ENCODE data around the gene TPST2.
A peak's percentile ranks its signal among the peaks of the same experiment; 100 is the strongest.
"Not testable (repeated sequence)": the region's sequence is repeated elsewhere in the genome, so short reads cannot be mapped to it uniquely, and the experiment has no call there.

The TPST2 gene

DNA sequence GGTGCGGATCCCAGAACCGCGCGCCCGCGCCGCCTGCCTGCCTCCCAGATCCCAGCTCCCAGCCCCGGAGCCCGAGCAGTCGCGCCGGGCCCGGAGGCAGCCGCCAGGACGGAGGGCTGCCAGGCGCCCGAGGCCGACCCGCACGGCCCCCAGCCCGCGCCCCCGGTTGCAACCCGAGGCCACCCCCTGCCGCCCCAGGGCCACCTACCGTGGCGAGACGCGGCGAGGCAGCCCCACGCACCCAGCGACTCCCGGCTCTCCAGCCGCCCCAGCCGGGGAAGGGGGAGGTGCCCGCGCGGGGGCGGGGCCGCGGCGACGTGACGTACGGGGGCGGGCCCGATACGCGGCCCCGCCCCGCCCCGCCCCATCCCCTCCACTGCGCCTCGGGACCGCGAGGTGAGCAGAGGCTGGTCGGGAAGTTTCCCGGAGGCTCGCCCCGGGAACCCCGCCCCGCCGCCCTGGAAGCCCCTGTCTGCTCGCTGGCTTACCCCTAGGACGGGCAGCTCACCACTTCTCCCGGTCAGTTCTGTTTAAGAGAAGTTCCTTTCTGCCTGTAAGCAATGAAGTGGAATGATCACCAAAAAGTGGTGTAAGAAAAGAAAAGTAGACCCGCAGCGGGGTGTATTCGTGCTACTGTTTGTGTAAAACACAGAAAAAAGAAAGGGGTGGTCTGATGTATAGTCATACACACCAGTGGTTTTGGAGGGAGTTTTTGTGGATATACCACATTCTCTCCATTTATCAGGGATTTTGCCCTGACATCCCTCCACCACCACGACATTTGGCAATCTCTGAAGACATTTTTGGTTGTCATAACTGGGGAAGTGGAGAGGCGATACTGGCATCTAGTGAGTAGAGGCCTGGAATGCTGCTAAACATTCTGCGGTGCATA, at the start of gene TPST2:
Gene TPST2, minus strand, starts transcription at position 288 of the 892 bp plus-strand sequence. CDS start 48,502 bp downstream, outside the sequence.
- peak; percentile 50 to 76 (median 59) for DNase-seq (ENCODE audit: low read depth in 3 of 3, low spot score in 1 of 3)

GRCh38 chr22:26636296-26636695, 46.4 kb upstream of the TPST2 start:
- DNase-seq (ENCODE audit: low read depth in 3 of 3, low spot score in 1 of 3): no peak

- no peak for DNase-seq (ENCODE audit: low read depth in 3 of 3, low spot score in 1 of 3)
Observed at GRCh38 chr22:26635117-26635516, 45.2 kb upstream of the TPST2 start.

DNA sequence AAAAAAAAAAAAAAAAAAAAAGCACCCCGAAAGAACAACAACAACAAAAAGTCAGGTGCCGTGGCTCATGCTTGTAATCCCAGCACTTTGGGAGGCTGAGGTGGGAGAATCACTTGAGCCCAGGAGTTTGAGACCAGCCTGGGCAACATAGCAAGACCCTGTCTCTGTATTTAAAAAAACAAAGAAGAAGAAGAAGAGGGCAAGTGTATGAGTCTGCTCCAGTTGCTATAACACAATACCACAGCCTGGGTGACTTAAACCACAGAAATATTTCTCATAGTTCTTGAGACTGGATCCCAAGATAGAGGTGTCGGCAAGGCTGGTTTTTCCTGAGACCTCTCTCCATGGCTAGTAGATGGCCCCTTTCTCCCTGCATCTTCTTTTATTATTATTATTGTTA, 44.3 kb upstream of the TPST2 start:
- DNase-seq (ENCODE audit: low read depth in 3 of 3, low spot score in 1 of 3): no peak

- no peak for DNase-seq (ENCODE audit: low read depth in 3 of 3, low spot score in 1 of 3)
Observed at GRCh38 chr22:26632422-26633155, 42.7 kb upstream of the TPST2 start.

DNA sequence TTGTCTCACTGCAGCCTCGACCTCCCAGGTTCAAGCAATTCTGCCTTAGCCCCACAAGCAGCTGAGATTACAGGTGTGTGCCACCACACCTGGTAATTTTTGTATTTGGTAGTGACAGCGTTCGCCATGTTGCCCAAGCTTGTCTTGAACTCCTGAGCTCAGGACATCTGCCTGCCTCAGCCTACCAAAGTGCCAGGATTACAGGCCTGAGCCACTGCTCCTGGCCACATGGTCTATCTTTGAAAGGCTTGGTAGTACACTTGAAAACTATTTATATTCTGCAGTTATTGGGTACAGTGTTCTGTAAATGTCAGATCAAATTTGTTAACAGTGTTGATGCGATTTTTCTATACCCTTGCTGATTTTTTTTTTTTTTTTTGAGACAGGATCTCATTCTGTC, 41.4 kb upstream of the TPST2 start:
- no peak for DNase-seq (ENCODE audit: low read depth in 3 of 3, low spot score in 1 of 3)

GRCh38 chr22:26629988-26630761, 40.2 kb upstream of the TPST2 start:
- DNase-seq (ENCODE audit: low read depth in 3 of 3, low spot score in 1 of 3): no peak

DNA sequence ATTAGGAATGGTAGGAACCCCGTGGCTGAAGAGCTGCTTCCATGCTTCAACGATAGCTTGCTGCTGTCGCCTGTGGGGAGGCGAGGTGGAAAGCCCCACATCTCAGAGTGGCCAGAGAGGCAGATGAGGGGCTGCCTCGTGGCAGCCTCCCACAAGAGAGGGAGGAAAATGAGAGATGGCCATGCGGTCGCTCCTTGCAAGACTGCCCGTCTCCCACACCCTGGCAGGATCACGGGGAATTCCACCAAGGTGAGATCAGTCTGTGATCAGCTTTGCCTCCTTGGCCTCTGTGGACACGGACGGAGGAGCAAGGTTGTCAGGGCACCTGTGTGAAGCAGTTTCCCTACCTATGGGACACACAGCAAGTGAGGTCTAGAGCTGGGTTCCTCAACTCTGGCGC, 34.9 kb upstream of the TPST2 start:
- DNase-seq (ENCODE audit: low read depth in 3 of 3, low spot score in 1 of 3): no peak

GRCh38 chr22:26623984-26624383, 34.1 kb upstream of the TPST2 start:
- DNase-seq (ENCODE audit: low read depth in 3 of 3, low spot score in 1 of 3): no peak

- no peak for DNase-seq (ENCODE audit: low read depth in 3 of 3, low spot score in 1 of 3)
Observed at GRCh38 chr22:26621663-26622062, 31.7 kb upstream of the TPST2 start, which contains the start of gene CRYBA4. Gene CRYBA4 (plus strand): TSS chr22:26621963. CDS start chr22:26622597, 634 bp downstream.

DNA sequence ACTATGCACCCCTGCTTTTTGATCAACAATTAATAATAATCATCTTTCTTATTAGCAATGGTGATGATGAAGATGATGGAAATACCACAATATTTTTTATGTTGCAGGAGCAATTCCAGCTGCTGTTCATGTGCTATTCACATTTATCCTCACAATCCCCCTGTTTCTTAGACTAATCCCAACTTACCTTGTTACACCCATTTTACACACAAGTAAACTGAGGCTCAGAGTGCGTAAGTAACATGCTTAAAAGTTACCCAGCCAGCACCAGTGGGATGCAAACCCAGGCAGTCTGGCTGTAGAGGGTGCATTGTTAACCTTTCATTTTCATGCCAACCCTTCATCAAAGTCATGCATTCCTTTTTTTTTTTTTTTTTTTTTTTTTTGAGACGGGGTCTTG, 30.3 kb upstream of the TPST2 start:
- no peak for DNase-seq (ENCODE audit: low read depth in 3 of 3, low spot score in 1 of 3)

DNA sequence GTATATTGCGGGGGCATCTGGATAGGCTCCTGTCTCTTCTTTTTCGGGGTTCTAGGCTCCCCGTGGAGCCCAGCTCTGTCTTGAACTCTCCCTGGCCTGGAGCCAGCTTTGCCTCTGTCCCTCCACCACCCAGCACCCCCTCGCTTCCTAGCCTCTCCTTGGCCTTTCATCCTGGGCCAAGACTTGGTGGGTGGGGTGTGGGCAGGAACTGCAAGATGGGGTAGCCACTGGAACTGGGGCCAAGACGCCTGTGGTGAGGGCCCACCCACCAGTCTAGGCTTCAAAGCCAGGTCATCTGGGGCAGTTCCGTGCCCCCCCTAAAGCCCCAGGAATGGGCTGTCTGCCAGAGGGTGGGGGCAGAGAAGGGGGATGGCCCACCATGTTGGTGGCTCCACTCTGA, 29.6 kb upstream of the TPST2 start:
- no peak for DNase-seq (ENCODE audit: low read depth in 3 of 3, low spot score in 1 of 3)

DNA sequence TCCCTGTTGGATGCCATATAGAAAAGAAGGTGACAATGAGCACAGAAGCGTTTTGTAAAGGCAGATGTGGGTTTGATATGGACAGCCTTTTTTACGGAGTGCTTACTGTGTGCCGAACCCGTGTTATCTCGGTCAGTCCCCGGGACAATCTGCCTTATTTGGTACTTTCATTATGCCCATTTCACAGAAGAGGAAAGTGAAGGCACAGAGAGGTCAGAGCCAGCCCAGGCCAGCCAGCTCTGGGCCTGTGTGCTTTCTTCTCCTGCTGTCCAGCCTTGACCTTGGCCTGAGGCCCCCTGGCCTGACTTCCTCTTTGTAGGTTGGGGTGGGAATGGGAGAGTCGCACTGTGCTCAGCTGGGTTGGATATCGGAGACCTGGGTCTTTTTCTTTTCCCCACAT, 28.5 kb upstream of the TPST2 start:
- DNase-seq (ENCODE audit: low read depth in 3 of 3, low spot score in 1 of 3): no peak

DNA sequence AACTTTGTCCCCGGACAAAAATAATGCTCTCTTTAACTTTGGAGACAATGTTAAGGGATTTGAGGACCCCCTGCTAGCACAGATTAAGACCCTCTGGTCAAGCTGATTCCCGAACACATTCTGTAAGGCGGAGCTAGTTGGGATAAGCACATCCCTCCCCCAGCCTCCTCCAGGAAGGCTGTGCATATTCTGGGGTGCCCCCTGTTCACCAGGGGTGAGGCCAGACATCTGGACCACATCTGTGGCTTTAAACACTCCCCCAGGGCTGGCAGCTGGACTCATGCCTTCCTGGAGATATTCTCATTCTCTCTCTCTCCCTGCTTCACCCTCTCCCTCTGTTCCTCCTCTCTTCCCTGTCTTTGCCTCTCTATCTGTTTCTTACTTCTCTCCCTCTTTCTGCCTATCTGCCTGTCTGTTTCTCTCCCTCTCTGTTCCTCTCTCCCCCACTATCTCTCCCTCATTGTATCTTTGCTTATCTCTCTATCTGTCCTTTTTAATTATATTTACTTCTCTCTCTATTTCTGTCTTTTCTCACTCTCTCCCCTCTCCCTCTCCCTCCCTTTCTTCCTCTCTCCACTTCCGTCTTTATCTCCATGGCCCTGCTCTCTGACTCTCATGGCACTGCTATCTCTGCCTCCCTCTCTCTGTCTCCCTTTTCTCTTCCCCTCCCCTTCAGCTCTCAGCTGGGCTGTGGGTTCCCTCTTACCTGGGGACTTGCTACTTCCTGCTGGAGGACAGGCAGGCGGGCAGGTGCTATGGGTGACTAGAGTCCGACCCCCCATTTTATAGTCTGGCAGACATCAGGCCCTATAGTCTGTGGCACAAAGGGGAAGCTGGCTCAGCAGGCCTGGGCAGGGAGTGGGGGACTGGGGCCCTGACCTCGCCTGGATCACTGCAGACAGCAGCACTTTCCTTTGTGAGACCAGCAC, 27.6 kb upstream of the TPST2 start, which contains the start of gene CRYBB1:
Gene CRYBB1, minus strand, starts transcription at position 757 of the 929 bp plus-strand sequence. CDS start 1,708 bp downstream, outside the sequence.
- no peak for DNase-seq (ENCODE audit: low read depth in 3 of 3, low spot score in 1 of 3)

GRCh38 chr22:26616650-26617049, 26.7 kb upstream of the TPST2 start:
- no peak for DNase-seq (ENCODE audit: low read depth in 3 of 3, low spot score in 1 of 3)

DNA sequence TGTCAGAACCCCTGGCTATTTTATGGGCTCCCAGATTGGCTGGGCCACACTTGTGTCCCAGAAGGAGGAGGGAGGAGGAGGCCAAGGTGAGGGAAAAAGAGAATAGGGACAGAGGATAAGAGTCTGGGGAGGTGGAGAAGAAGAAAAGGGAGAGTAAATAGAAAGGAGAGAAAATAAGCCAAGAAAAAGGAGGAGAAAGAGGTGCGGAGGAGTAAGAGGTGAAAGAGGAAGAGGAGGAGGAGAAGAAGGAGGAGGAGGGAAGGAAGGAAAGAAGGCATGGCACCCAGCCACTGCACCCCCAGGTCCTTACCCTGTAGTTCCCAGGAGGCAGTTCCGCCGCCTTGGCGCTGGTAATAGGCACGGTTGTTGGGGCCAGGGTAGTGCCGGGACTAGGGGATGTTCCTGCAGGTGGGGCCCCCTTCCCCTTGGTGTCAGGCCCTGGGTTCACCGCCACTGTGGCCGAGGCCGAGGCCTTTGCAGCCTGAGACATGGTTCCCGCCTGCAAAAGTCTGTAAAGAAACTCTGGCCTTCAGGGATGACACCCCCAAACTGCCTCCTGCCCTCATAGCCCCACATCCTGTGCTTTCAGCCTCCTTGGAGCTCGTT, 26.0 kb upstream of the TPST2 start:
- no peak for DNase-seq (ENCODE audit: low read depth in 3 of 3, low spot score in 1 of 3)

DNA sequence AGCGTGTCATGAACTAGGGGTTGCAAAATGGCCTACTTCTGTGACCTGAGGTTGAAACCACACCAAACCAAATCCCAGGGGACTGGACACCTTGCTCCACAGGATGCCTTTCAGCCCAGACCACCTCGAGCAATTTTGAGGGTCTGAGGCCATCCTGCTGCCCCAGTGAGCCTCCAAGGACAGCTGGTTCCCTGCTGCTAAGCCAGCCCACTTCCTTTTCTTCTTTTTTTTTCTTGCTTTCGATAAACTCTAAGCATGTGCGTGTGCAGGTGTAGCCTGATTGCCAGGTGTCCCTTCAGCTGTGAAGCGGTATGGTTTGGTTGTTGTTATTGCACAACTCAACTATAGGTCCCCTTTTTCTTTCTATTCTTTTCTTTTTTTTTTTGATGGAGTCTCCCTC, 25.2 kb upstream of the TPST2 start:
- no peak for DNase-seq (ENCODE audit: low read depth in 3 of 3, low spot score in 1 of 3)

GRCh38 chr22:26614322-26614721, 24.4 kb upstream of the TPST2 start:
- DNase-seq (ENCODE audit: low read depth in 3 of 3, low spot score in 1 of 3): no peak

DNA sequence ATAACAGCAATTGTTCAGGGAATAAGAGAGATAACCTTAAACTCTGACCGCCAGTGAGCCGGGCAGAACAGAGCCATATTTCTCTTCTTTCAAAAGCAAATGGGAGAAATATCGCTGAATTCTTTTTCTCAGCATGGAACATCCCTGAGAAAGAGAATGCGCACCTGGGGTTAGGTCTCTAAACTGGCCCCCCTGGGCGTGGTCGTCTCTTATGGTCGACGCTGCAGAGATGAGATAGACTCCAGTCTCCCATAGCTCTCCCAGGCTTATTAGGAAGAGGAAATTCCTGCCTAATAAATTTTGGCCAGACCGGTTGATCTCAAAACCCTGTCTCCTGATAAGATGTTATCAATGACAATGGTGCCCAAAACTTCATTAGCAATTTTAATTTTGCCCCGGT, 23.8 kb upstream of the TPST2 start:
- DNase-seq (ENCODE audit: low read depth in 3 of 3, low spot score in 1 of 3): not testable (repeated sequence)

GRCh38 chr22:26612652-26613051, 22.7 kb upstream of the TPST2 start:
- no peak for DNase-seq (ENCODE audit: low read depth in 3 of 3, low spot score in 1 of 3)
